ENCODE measurements around the gene MGRN1. TPM values are rescaled to one million over a fixed set of nuclear protein-coding genes. Genes with fewer than 3 reads are reported as not detected.

The MGRN1 gene
- total RNA-seq, 1 experiment from 2014 or later: 72.3 TPM

DNA sequence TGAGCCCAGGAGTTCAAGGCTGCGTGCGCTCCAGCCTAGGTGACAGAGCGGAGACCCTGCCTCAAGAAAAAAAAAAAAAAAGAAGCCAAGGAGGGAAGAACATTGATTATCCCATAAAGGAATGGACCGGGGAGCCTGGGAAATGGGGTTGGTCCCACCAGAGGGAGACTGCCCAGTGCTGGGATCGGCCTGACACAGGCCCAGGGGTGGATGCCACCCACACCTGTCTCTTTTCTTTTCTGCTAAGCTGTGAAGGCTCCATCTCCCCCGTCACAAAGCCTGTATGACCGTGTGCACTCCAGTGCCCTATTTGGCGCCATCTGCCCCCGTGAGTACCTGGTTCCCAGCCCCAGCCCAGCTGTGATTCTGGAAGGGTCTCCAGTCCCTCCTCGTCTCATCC is 25.6 kb upstream of the MGRN1 start:
- H3K4me3 Mint-ChIP-seq (ENCODE audit: unreplicated experiment): no peak overlapping the region
- DNase-seq: no peak
- H3K27me3 Mint-ChIP-seq (ENCODE audit: insufficient read depth, unreplicated experiment): peaks cover 3% of the 10 kb centered on the region
- no peaks in the 10 kb centered on the region for H3K27me3 ChIP-seq (replicated peaks; ENCODE audit: control insufficient read depth, insufficient read depth, low read length)
- peaks cover 5% of the 10 kb centered on the region for H3K36me3 Mint-ChIP-seq (ENCODE audit: insufficient read depth, unreplicated experiment)
- no peak overlapping the region for H3K4me3 ChIP-seq (ENCODE audit: low read depth, low read length)
- H3K4me1 ChIP-seq: no peaks in the 10 kb centered on the region
- no peaks in the 10 kb centered on the region for H3K4me1 Mint-ChIP-seq (ENCODE audit: low read depth, unreplicated experiment)
- TF ChIP-seq, protein P1, sequence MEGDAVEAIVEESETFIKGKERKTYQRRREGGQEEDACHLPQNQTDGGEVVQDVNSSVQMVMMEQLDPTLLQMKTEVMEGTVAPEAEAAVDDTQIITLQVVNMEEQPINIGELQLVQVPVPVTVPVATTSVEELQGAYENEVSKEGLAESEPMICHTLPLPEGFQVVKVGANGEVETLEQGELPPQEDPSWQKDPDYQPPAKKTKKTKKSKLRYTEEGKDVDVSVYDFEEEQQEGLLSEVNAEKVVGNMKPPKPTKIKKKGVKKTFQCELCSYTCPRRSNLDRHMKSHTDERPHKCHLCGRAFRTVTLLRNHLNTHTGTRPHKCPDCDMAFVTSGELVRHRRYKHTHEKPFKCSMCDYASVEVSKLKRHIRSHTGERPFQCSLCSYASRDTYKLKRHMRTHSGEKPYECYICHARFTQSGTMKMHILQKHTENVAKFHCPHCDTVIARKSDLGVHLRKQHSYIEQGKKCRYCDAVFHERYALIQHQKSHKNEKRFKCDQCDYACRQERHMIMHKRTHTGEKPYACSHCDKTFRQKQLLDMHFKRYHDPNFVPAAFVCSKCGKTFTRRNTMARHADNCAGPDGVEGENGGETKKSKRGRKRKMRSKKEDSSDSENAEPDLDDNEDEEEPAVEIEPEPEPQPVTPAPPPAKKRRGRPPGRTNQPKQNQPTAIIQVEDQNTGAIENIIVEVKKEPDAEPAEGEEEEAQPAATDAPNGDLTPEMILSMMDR (IDR thresholded peaks at IDR 0.05; ENCODE audit: insufficient read depth in 1 of 2, low read depth in 1 of 2, low read length in 1 of 2, severe bottlenecking in 1 of 2, unreplicated experiment in 1 of 2): no peak
- POLR2A ChIA-PET: no interaction called here
- CTCF ChIA-PET: interaction anchor here (0.7 kb wide), 1 partner anchor 25 kb away, joined by 3 read pairs; the partner anchor contains the start of gene MGRN1
- no peaks in the 10 kb centered on the region for H3K9me3 ChIP-seq
- intact Hi-C loops (cut with micrococcal nuclease; ENCODE audit: unreplicated experiment): no loop called here
- no TSS peak for BruUV-seq (replicated peaks)
- H3K9me3 Mint-ChIP-seq (ENCODE audit: unreplicated experiment): no peaks in the 10 kb centered on the region
- H3K27ac Mint-ChIP-seq (ENCODE audit: unreplicated experiment): no peak overlapping the region
- H3K36me3 ChIP-seq (ENCODE audit: control insufficient read depth, insufficient read depth, low read length): no peaks in the 10 kb centered on the region

DNA sequence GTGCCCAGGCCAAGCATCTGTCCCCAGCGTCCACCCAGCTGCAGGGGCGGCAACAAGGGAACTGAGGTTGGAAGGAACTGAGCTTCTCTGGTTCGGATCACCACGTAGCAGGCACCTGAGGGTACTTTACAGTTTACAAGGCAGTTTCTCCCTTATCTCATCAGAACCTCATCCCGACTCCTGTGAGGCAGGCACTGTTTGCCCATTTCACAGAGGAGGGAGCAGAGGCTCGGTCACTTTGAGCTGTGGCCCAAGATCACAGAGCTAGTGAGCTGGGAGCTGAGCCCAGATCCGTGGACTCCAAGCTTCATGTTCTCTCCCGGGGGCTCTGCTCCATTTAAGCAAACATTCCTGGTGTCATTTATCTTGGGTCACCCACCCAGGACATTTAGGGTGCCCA is 25.1 kb upstream of the MGRN1 start:
- DNase-seq: no peak
- Histone ChIP-seq H3K36me3 (ENCODE audit: control insufficient read depth, insufficient read depth, low read length) (no peaks in the 10 kb centered on the region), H3K9me3 (no peaks in the 10 kb centered on the region), H3K4me3 (ENCODE audit: low read depth, low read length) (no peak overlapping the region), H3K4me1 (no peaks in the 10 kb centered on the region), H3K27me3 (replicated peaks; ENCODE audit: control insufficient read depth, insufficient read depth, low read length) (no peaks in the 10 kb centered on the region)
- TF ChIP-seq, protein P1 (IDR thresholded peaks at IDR 0.05; ENCODE audit: insufficient read depth in 1 of 2, low read depth in 1 of 2, low read length in 1 of 2, severe bottlenecking in 1 of 2, unreplicated experiment in 1 of 2): no peak
- H3K36me3 Mint-ChIP-seq (ENCODE audit: insufficient read depth, unreplicated experiment): peaks cover 5% of the 10 kb centered on the region
- H3K4me1 Mint-ChIP-seq (ENCODE audit: low read depth, unreplicated experiment): no peaks in the 10 kb centered on the region
- no peak overlapping the region for H3K27ac Mint-ChIP-seq (ENCODE audit: unreplicated experiment)
- no TSS peak for BruUV-seq (replicated peaks)
- ChIA-PET CTCF (interaction anchor here (0.7 to 1.0 kb wide), 2 partner anchors 17 to 25 kb away, joined by 3 read pairs; partner anchors contain the start of gene MGRN1), POLR2A (no interaction called here)
- H3K9me3 Mint-ChIP-seq (ENCODE audit: unreplicated experiment): no peaks in the 10 kb centered on the region
- intact Hi-C loops (cut with micrococcal nuclease; ENCODE audit: unreplicated experiment): no loop called here
- H3K4me3 Mint-ChIP-seq (ENCODE audit: unreplicated experiment): no peak overlapping the region
- peaks cover 3% of the 10 kb centered on the region for H3K27me3 Mint-ChIP-seq (ENCODE audit: insufficient read depth, unreplicated experiment)

GRCh38 chr16:4601036-4601863 is 23.4 kb upstream of the MGRN1 start:
- Mint-ChIP-seq H3K36me3 (ENCODE audit: insufficient read depth, unreplicated experiment) (peaks cover 2% of the 10 kb centered on the region), H3K9me3 (ENCODE audit: unreplicated experiment) (no peaks in the 10 kb centered on the region), H3K27ac (ENCODE audit: unreplicated experiment) (no peak overlapping the region), H3K4me3 (ENCODE audit: unreplicated experiment) (no peak overlapping the region), H3K27me3 (ENCODE audit: insufficient read depth, unreplicated experiment) (peaks cover 3% of the 10 kb centered on the region), H3K4me1 (ENCODE audit: low read depth, unreplicated experiment) (no peaks in the 10 kb centered on the region)
- H3K27me3 ChIP-seq (replicated peaks; ENCODE audit: control insufficient read depth, insufficient read depth, low read length): no peaks in the 10 kb centered on the region
- no peaks in the 10 kb centered on the region for H3K9me3 ChIP-seq
- TF ChIP-seq, protein P1 (IDR thresholded peaks at IDR 0.05; ENCODE audit: insufficient read depth in 1 of 2, low read depth in 1 of 2, low read length in 1 of 2, severe bottlenecking in 1 of 2, unreplicated experiment in 1 of 2): no peak
- CTCF ChIA-PET: no interaction called here
- intact Hi-C loops (cut with micrococcal nuclease; ENCODE audit: unreplicated experiment): no loop called here
- no peak overlapping the region for H3K4me3 ChIP-seq (ENCODE audit: low read depth, low read length)
- POLR2A ChIA-PET: no interaction called here
- no TSS peak for BruUV-seq (replicated peaks)
- DNase-seq: no peak
- H3K4me1 ChIP-seq: no peaks in the 10 kb centered on the region
- H3K36me3 ChIP-seq (ENCODE audit: control insufficient read depth, insufficient read depth, low read length): no peaks in the 10 kb centered on the region
